A549 (cell line): ENCODE results near the gene ESYT1. TPM values are rescaled to one million over a fixed set of nuclear protein-coding genes. Genes with fewer than 3 reads are reported as not detected.

ENCODE experiments used
- ATAC-seq, 2 experiments: fragments of 200-7000 bp in 1 of 2; fragments of >200 bp in 1 of 2; cut with Nextera tagmentation in 1 of 2; cut with Tn5 transposase in 1 of 2; 3 replicates each; pipeline versions ENCODE4 v1.8.0 to v1.9.1; 2018 to 2020; ENCODE audit warnings: mild to moderate bottlenecking in 1 of 2, moderate library complexity in 1 of 2
- CTCF ChIA-PET: fragments of 300-600 bp; sonication (Branson Sonifier 250); formaldehyde crosslinking; extraction: SDS; loops from one replicate; lab custom pipeline; 2021; ENCODE audit warnings: antibody characterized with exemption, inconsistent platforms; lab: Yijun Ruan, JAX
- POLR2A ChIA-PET: fragments of 350-600 bp; formaldehyde crosslinking; extraction: SDS; loops from one replicate; lab custom pipeline; 2021; ENCODE audit warnings: antibody characterized with exemption, inconsistent platforms; lab: Yijun Ruan, JAX
- DNase-seq, 2 experiments: peaks; one replicate each; pipeline versions ENCODE4 v3.0.0 to v3.0.0-alpha.2; 2011 to 2016; ENCODE audit warnings: low read depth in 1 of 2, low spot score in 1 of 2
- FAIRE-seq: peaks from 2 replicates; lab custom pipeline; 2011; peaks lifted over from hg19 to GRCh38; lab: Jason Lieb, UNC
- H3K27ac ChIP-seq, 2 experiments: fragments of >200 bp; sonication (Bioruptor Twin); formaldehyde crosslinking; 3 replicates each; pipeline ENCODE4 v1.5.1; 2016 to 2017
- H3K4me1 ChIP-seq: fragments of >200 bp; sonication (Bioruptor Twin); formaldehyde crosslinking; 3 replicates; pipeline ENCODE4 v1.6.1; 2016
- H3K4me2 ChIP-seq: fragments of >200 bp; sonication (Bioruptor Twin); formaldehyde crosslinking; 3 replicates; pipeline ENCODE4 v1.6.1; 2016
- H3K4me3 ChIP-seq: fragments of >200 bp; sonication (Bioruptor Twin); formaldehyde crosslinking; 3 replicates; pipeline ENCODE4 v1.5.1; 2016
- H3K9me3 ChIP-seq: fragments of >200 bp; sonication (Bioruptor Twin); formaldehyde crosslinking; 3 replicates; pipeline ENCODE4 v1.6.1; 2016
- CBX2 ChIP-seq: fragments of 200-600 bp; sonication (generic); IDR thresholded peaks from 2 replicates; pipeline ENCODE4 v1.6.1; 2016; ENCODE audit warnings: low read depth, mild to moderate bottlenecking, borderline replicate concordance
- FOSB ChIP-seq: fragments of 250-450 bp; sonication (Bioruptor Pico); IDR thresholded peaks from 2 replicates; pipeline ENCODE4 v1.5.0; 2020; ENCODE audit warnings: mild to moderate bottlenecking, moderate library complexity
- FOSL2 ChIP-seq, 2 experiments: fragments of 450-650 bp in 1 of 2; fragments of >200 bp in 1 of 2; sonication (Bioruptor Twin) in 1 of 2; formaldehyde crosslinking; IDR thresholded peaks; 2 replicates each; pipeline versions ENCODE4 v1.5.0 to v1.6.1; 2016 to 2020; ENCODE audit warnings: mild to moderate bottlenecking in 1 of 2, moderate library complexity in 1 of 2
- FOXS1 ChIP-seq: fragments of 250-450 bp; sonication (Bioruptor Pico); IDR thresholded peaks from 2 replicates; pipeline ENCODE4 v1.5.0; 2020; ENCODE audit warnings: mild to moderate bottlenecking, moderate library complexity
- GATA3 ChIP-seq: IDR thresholded peaks from 2 replicates; pipeline ENCODE4 v1.6.1; 2012; ENCODE audit warnings: borderline replicate concordance
- JUN ChIP-seq, 2 experiments: fragments of >200 bp; sonication (Bioruptor Twin); formaldehyde crosslinking; IDR thresholded peaks; 2 replicates in 1 of 2; 3 replicates in 1 of 2; pipeline ENCODE4 v1.6.1; 2016 to 2017
- MYC ChIP-seq: IDR thresholded peaks from 2 replicates; pipeline ENCODE4 v1.6.1; 2012; ENCODE audit warnings: mild to moderate bottlenecking, inconsistent platforms, low read length, improper control_type of control experiment, borderline replicate concordance
- NR3C1 ChIP-seq: fragments of >200 bp; sonication (Bioruptor Twin); formaldehyde crosslinking; IDR thresholded peaks from 3 replicates; pipeline ENCODE4 v1.6.1; 2017
- PHF8 ChIP-seq: fragments of 200-600 bp; sonication (generic); IDR thresholded peaks from 2 replicates; pipeline ENCODE4 v1.6.1; 2016; ENCODE audit warnings: low read depth, mild to moderate bottlenecking, antibody characterized with exemption, moderate library complexity, borderline replicate concordance
- TP53 ChIP-seq: fragments of 250-450 bp; sonication (Bioruptor Pico); IDR thresholded peaks from 2 replicates; pipeline ENCODE4 v1.5.0; 2021; ENCODE audit warnings: mild to moderate bottlenecking, moderate library complexity
- WGBS: methylation state at CpG from one replicate; pipeline ENCODE4 v1.1.6; 2017; ENCODE audit errors: missing lambda C conversion rate; 5-methylcytosine and 5-hydroxymethylcytosine counted together
- polyA plus RNA-seq, 4 experiments: library from polyadenylated mRNA; depleted of rRNA in 3 of 4; stranded (reverse); fragments of >200 nt; fragmentation: RNase III in 1 of 4; extraction: RNeasy Plus Mini Kit Qiagen cat#74134 plus additional on column Dnase treatment in 1 of 4; gene quantifications; 2 replicates in 3 of 4; 3 replicates in 1 of 4; pipeline ENCODE4 v1.2.3, GENCODE V29; 2011 to 2017
- TF ChIP-seq, protein P1 (sequence below): fragments of 250-450 bp; sonication (Bioruptor Pico); IDR thresholded peaks from 2 replicates; pipeline ENCODE4 v1.5.0; 2021; ENCODE audit warnings: mild to moderate bottlenecking, moderate library complexity, borderline replicate concordance
- TF ChIP-seq, protein P2 (sequence below): fragments of >200 bp; sonication (Bioruptor Twin); formaldehyde crosslinking; IDR thresholded peaks from 3 replicates; pipeline ENCODE4 v1.5.1; 2016
- TF ChIP-seq, protein P3 (sequence below): fragments of >200 bp; sonication (Bioruptor Twin); formaldehyde crosslinking; IDR thresholded peaks from 3 replicates; pipeline ENCODE4 v1.6.1; 2016
- TF ChIP-seq, protein P4 (sequence below): IDR thresholded peaks from 2 replicates; pipeline ENCODE4 v1.6.1; 2012
- TF ChIP-seq, protein P5 (sequence below): fragments of 250-450 bp; sonication (Bioruptor Pico); IDR thresholded peaks from 2 replicates; pipeline ENCODE4 v1.5.0; 2020; ENCODE audit warnings: low read depth, mild to moderate bottlenecking, moderate library complexity
- TF ChIP-seq, protein P6 (sequence below): fragments of 450-650 bp; IDR thresholded peaks from 2 replicates; pipeline ENCODE4 v1.6.1; 2014; ENCODE audit warnings: antibody characterized with exemption
- TF ChIP-seq, protein P7 (sequence below): IDR thresholded peaks from 2 replicates; pipeline ENCODE4 v1.6.1; 2012
- TF ChIP-seq, protein P8 (sequence below): IDR thresholded peaks from 2 replicates; pipeline ENCODE4 v1.6.1; 2012; ENCODE audit warnings: low read depth, borderline replicate concordance

The ESYT1 gene
- polyA plus RNA-seq, 2 of the 4 experiments (the other 2 are of a cell fraction): 54.2 to 72.4 TPM

DNA sequence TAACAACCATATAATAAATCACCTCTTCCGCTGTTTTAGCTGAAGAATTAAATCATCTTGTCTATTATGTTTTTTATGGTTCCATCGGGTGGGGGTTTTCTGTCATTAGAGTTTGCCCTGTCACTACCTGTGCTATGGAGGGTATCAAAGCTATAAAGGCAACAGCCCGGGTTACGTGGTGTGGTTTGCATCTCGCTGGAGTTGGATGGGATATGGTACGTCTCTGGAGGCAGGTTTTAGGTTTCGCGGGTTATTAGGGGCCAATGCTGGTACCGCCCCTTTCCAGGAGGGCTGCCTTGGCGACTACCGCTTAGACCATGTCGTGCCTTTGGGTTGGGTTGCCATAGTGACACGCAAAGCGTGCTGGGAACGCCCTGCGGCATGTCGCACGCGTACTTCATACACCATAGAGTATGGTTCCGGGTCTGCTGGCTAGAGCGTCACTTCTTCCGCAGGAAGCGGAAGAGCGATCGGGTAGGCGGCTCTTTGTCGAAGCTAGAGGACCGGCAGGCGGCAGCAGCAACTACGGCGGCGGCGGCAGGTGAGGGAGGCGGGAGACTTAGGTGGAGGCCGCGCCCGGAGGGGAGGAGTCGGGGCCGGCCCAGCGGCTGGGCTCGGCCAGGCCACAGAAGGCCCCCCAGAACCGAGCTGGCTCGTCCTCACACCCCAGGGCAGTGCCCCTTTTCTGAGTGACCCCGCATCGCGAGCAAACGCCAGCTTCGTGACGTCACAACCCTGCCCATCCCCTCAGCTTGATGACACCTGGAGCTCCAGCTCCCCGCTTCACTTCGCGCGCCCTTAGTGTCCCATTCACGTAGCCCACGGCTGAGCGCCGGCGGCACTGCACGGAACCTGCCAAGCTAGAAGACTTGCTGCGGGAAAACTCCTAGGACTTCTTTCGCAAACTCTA is 10.0 kb upstream of the ESYT1 start, which contains the start of gene ZC3H10 (continued):
- TF ChIP-seq GATA3 (peak; percentile 80), FOSL2 (IDR thresholded peaks at IDR 0.05) (no peak), FOSL2 (CRISPR knock-in tag; IDR thresholded peaks at IDR 0.05) (peak; percentile 66; the same call in 1 of the 2 replicates), TP53 (CRISPR knock-in tag) (peak; percentile 99), NR3C1 (no peak), PHF8 (peak; percentile 68), JUN (IDR thresholded peaks at IDR 0.05) (peak; percentile 98 to 99), MYC (peak; percentile 96), FOSB (CRISPR knock-in tag) (peak; percentile 99), FOXS1 (no peak)
- TF ChIP-seq, protein P1, sequence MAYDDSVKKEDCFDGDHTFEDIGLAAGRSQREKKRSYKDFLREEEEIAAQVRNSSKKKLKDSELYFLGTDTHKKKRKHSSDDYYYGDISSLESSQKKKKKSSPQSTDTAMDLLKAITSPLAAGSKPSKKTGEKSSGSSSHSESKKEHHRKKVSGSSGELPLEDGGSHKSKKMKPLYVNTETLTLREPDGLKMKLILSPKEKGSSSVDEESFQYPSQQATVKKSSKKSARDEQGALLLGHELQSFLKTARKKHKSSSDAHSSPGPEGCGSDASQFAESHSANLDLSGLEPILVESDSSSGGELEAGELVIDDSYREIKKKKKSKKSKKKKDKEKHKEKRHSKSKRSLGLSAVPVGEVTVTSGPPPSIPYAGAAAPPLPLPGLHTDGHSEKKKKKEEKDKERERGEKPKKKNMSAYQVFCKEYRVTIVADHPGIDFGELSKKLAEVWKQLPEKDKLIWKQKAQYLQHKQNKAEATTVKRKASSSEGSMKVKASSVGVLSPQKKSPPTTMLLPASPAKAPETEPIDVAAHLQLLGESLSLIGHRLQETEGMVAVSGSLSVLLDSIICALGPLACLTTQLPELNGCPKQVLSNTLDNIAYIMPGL (CRISPR knock-in tag): no peak; the same call in 1 of the 2 replicates
- TF ChIP-seq, protein P2, sequence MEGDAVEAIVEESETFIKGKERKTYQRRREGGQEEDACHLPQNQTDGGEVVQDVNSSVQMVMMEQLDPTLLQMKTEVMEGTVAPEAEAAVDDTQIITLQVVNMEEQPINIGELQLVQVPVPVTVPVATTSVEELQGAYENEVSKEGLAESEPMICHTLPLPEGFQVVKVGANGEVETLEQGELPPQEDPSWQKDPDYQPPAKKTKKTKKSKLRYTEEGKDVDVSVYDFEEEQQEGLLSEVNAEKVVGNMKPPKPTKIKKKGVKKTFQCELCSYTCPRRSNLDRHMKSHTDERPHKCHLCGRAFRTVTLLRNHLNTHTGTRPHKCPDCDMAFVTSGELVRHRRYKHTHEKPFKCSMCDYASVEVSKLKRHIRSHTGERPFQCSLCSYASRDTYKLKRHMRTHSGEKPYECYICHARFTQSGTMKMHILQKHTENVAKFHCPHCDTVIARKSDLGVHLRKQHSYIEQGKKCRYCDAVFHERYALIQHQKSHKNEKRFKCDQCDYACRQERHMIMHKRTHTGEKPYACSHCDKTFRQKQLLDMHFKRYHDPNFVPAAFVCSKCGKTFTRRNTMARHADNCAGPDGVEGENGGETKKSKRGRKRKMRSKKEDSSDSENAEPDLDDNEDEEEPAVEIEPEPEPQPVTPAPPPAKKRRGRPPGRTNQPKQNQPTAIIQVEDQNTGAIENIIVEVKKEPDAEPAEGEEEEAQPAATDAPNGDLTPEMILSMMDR: peak; percentile 36
- TF ChIP-seq, protein P3, sequence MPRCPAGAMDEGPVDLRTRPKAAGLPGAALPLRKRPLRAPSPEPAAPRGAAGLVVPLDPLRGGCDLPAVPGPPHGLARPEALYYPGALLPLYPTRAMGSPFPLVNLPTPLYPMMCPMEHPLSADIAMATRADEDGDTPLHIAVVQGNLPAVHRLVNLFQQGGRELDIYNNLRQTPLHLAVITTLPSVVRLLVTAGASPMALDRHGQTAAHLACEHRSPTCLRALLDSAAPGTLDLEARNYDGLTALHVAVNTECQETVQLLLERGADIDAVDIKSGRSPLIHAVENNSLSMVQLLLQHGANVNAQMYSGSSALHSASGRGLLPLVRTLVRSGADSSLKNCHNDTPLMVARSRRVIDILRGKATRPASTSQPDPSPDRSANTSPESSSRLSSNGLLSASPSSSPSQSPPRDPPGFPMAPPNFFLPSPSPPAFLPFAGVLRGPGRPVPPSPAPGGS: peak; percentile 92; the same call in 2 of the 3 replicates
- TF ChIP-seq, protein P4, sequence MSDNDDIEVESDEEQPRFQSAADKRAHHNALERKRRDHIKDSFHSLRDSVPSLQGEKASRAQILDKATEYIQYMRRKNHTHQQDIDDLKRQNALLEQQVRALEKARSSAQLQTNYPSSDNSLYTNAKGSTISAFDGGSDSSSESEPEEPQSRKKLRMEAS: peak; percentile 97
- TF ChIP-seq, protein P5, sequence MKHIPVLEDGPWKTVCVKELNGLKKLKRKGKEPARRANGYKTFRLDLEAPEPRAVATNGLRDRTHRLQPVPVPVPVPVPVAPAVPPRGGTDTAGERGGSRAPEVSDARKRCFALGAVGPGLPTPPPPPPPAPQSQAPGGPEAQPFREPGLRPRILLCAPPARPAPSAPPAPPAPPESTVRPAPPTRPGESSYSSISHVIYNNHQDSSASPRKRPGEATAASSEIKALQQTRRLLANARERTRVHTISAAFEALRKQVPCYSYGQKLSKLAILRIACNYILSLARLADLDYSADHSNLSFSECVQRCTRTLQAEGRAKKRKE (CRISPR knock-in tag): peak; percentile 85; the same call in 1 of the 2 replicates
- TF ChIP-seq, protein P6, sequence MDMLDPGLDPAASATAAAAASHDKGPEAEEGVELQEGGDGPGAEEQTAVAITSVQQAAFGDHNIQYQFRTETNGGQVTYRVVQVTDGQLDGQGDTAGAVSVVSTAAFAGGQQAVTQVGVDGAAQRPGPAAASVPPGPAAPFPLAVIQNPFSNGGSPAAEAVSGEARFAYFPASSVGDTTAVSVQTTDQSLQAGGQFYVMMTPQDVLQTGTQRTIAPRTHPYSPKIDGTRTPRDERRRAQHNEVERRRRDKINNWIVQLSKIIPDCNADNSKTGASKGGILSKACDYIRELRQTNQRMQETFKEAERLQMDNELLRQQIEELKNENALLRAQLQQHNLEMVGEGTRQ: 0 out of 2 replicates have a peak, but pooled peaks have one; percentile 22

DNA sequence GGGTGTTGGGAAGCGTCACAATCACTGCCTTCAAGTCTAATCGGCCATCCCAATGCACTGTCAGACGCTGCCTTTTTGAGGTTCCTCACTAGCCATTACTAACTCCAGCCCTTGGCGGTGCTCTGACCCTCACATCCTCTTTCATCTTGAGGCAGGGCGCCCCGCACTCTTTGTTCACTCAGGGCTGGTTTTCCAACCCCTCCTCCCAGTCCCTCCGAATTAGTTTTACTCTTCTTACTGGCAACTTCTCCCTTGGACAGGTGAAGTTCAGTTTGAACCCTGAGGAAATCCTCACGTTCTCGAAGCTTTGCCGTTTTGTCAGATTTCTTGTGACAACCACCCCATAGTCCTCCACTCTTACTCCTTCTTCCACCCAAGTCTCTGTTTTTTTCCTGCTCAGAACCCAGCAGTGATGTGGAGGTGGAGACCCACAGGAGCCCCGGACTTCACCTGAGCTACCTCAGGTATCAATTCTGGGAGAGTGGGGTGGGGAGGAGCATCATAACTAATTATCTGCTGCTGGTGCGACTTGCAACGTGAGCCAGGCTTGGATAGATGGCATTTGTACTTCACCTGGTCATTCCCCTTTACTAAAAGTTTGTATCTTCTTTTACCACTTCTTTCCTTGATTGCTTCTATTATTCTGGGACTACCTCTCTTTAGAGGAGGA is 9.2 kb upstream of the ESYT1 start:
- ATAC-seq (peak; percentile 38 to 45; a peak in 5 of 6 replicates), FAIRE-seq (no peak), DNase-seq (no peak)
- peaks cover 20% of the 10 kb centered on the region for H3K4me1 ChIP-seq
- no peaks in the 10 kb centered on the region for H3K9me3 ChIP-seq
- CTCF ChIA-PET: interaction anchor here (0.6 to 15.7 kb wide), 37 partner anchors 8 to 518 kb away, joined by 3 to 204 read pairs (median 5); partner anchors contain the start of genes ANKRD52, COQ10A, ESYT1 and MYL6B
- H3K4me2 ChIP-seq: peak overlapping the region; percentile 95
- peak overlapping the region; percentile 71 for H3K4me3 ChIP-seq
- no peak for TF ChIP-seq CBX2
- no peak for TF ChIP-seq NR3C1
- TF ChIP-seq, protein P7, sequence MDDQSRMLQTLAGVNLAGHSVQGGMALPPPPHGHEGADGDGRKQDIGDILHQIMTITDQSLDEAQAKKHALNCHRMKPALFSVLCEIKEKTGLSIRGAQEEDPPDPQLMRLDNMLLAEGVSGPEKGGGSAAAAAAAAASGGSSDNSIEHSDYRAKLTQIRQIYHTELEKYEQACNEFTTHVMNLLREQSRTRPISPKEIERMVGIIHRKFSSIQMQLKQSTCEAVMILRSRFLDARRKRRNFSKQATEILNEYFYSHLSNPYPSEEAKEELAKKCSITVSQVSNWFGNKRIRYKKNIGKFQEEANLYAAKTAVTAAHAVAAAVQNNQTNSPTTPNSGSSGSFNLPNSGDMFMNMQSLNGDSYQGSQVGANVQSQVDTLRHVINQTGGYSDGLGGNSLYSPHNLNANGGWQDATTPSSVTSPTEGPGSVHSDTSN: no peak
- TF ChIP-seq, protein P8, sequence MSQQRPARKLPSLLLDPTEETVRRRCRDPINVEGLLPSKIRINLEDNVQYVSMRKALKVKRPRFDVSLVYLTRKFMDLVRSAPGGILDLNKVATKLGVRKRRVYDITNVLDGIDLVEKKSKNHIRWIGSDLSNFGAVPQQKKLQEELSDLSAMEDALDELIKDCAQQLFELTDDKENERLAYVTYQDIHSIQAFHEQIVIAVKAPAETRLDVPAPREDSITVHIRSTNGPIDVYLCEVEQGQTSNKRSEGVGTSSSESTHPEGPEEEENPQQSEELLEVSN: no peak
- TF ChIP-seq, all 56 proteins: peak for 0
- POLR2A ChIA-PET: interaction anchor here (0.5 to 5.5 kb wide), 15 partner anchors 7 to 367 kb away, joined by 3 to 77 read pairs (median 7); partner anchors contain the start of genes DNAJC14, ERBB3, ESYT1 and MYL6
- 3% methylated on average over 13 of the region's 13 CpGs for WGBS
- peak overlapping the region; percentile 81 to 91 for H3K27ac ChIP-seq
